GOT3 (cell line): ENCODE measurements around the gene ADH1C.
"Not testable (repeated sequence)": the region's sequence is repeated elsewhere in the genome, so short reads cannot be mapped to it uniquely, and the experiment has no call there.

Source experiments
- DNase-seq: peaks from one replicate; lab custom pipeline; 2025; ENCODE audit warnings: mixed read lengths; lab: John Stamatoyannopoulos, UW

Gene ADH1C

GRCh38 chr4:99357948-99358347 lies 5.4 kb upstream of the ADH1C start:
- no peak for DNase-seq

GRCh38 chr4:99356992-99357391 lies 4.4 kb upstream of the ADH1C start:
- no peak for DNase-seq

- not testable (repeated sequence) for DNase-seq
These were observed 3.6 kb upstream of the ADH1C start for GRCh38 chr4:99356149-99356548.

DNA sequence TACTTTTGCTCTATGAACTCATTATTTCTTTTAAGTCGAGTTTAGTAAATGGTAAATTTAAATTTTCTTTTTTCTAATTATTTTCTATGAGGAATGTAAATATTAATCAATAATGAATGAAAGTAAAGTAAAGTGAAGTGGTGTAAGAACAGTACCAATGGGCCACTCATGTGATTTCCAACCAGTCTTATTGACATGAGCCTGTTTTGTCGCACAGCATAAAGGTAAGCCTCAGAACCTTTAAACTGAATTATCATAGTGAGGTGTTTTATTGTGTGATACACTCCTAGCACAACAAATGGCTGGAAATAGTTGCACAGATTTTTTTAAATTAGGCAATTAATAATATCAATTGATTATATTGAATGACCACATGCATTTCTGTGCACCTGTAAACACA lies 1.1 kb downstream of the ADH1C start:
- DNase-seq = no peak

- no peak for DNase-seq
These were observed 3.2 kb downstream of the ADH1C start for GRCh38 chr4:99349338-99349737.

DNA sequence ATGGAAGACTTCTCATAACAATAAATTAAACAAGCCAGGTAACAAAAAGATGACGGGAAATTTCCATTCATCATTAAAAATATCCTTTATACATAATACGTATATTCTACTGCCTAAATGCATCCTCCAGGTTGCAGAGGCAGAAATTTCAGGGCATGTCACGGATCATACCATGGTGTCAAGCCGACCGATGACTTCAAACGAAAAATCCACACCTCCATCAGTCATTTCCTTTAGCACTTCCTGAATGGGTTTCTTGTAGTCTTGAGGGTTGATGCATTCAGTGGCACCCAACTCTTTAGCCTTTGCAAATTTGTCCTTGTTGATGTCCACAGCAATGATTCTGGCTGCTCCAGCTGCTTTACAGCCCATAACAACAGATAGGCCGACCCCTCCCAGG lies 9.9 kb downstream of the ADH1C start:
- DNase-seq = not testable (repeated sequence)

GRCh38 chr4:99341426-99341825 lies 11.1 kb downstream of the ADH1C start:
- no peak for DNase-seq

GRCh38 chr4:99339172-99339571 lies 13.4 kb downstream of the ADH1C start:
- DNase-seq = no peak

- no peak for DNase-seq
These were observed 16.0 kb downstream of the ADH1C start for GRCh38 chr4:99336553-99336952.

DNA sequence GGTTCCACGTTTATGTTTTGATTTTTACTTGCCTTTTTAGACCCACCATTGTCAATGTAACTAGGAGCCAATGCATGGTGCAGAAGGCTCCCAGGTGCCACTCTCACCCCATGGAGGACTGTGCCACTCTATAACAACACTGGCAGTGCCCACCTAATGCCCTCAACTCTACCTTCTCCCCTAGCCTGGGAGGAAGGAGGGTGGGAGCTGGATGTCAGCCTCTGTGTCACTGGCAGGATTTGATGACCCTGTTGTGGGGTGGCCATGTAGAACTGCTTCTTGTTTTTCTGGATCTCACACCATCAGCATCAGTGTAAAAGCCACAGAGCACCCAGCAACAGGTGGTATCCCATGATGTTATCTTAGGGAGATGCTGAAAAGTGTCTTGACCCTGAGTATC lies 17.7 kb downstream of the ADH1C start:
- DNase-seq = no peak

GRCh38 chr4:99330648-99331047 lies 21.9 kb downstream of the ADH1C start:
- DNase-seq = no peak

DNA sequence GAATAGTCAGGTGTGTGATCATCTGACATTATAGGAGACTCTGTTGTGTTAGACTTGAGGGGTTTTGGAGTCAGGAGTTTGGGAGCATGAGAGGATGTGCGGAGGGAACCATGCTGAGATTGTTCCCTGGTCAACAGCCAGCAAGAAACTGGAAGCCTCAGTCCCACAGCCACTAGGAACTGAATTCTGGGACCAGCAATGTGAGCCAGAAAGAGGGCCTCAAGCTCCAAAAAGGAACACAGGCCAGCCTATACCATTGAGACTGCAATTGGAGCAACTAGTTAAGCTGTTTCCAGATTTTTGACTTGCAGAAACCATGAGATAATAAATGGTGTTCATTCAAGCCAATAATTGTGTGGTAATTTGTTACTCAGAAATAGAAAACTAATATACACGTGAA lies 22.7 kb downstream of the ADH1C start:
- no peak for DNase-seq

DNA sequence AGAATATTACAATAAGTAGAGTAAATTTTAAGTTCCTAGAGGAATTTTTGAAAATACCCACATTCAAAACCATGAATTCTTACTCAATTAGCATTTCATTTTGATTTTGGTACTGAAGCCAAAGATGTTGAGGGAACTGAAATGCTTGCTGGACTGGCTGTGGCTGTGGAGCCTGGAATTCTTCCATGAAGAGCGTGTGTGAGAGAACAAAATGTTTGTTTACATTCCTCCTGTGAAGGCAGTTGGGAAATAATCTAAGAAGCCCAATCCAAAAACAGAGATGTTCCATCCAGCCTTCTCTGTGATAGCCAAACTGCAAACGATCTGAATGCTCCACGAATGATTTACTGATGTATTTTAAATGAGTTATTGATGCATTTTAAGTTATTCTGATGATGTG lies 27.6 kb downstream of the ADH1C start:
- DNase-seq = no peak

DNA sequence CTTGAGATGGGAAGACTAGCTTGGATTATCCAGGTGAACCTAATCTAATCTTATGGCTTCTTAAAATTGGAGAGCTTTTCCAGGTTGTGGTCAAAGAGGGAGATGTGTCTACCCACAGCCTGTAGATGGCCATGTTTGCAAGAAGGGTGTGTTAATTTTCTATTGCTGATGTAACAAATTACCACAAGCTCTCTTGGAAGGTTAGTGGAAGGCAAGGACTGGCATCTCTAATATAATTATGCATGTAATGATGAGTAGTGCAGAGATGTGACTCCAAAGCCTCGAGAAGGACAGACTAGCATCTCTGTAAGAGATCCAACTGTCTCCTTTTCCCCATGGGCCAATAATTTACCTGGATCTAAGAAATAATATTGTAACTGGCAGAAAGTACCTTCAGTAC lies 28.2 kb downstream of the ADH1C start:
- no peak for DNase-seq

DNA sequence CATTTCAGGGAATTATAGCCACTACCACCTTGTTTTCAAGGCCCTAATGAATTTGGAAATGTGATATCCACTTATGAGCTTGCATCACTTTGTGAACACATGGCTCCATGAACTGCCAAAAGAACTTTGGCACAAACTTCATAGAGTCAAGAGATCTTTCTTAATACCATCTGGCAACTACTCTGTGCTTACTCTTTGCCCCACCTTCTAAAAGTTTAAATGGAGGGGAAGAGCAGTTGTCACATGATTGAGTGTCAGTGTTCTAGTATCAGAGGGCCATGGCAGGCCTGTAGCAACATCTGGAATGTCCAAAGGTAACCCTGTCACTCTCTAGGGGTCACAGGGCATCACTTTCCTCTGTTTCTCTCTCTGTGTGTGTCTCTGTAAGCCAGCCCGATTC lies 28.8 kb downstream of the ADH1C start:
- DNase-seq = no peak

GRCh38 chr4:99321241-99322191 lies 31.0 kb downstream of the ADH1C start, which contains the start of gene ADH1B:
TSS of gene ADH1B (minus strand) at chr4:99321401. CDS start at chr4:99321331, 70 bp downstream.
- no peak for DNase-seq

GRCh38 chr4:99317811-99318210 lies 34.7 kb downstream of the ADH1C start:
- not testable (repeated sequence) for DNase-seq

DNA sequence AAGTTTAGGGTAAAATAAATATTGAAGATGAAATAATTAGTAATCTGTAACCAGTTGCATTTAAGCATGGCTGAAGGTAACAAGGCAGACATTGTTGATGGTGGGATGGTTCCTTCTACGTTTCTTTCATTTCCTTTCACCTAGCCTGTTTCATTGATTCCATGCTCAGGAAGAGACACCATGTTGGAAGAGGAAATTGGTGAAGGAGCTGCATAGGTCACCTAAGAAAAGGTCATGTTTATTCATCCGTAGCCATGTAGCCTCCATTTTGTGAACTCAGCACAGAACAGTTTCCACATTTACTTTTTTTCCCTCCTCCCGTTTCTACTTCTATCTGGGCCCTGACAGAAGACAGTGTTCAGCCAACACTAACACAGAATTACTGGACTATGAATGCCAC lies 35.2 kb downstream of the ADH1C start:
- DNase-seq = no peak

GRCh38 chr4:99315839-99316238 lies 36.7 kb downstream of the ADH1C start:
- no peak for DNase-seq

DNA sequence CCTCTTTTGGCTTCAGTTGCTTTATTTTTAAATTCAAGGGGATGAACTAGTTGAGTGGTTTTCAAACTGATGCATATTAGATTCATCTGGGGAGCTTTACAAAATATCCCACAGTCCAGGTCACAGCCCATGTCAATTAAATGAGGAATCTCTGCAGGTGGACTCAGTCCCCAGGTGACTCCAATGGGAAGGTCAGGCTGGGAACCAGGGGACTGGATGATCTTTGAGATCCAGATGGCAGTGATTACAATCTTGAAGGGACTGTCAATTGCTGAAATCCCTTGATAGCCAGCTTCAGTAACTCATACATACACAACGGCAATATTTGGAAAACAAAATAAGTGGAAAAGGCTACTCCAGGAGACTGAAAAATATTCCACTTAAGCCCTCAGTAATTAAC lies 38.3 kb downstream of the ADH1C start:
- DNase-seq = no peak

GRCh38 chr4:99310389-99310788 lies 42.2 kb downstream of the ADH1C start:
- no peak for DNase-seq

DNA sequence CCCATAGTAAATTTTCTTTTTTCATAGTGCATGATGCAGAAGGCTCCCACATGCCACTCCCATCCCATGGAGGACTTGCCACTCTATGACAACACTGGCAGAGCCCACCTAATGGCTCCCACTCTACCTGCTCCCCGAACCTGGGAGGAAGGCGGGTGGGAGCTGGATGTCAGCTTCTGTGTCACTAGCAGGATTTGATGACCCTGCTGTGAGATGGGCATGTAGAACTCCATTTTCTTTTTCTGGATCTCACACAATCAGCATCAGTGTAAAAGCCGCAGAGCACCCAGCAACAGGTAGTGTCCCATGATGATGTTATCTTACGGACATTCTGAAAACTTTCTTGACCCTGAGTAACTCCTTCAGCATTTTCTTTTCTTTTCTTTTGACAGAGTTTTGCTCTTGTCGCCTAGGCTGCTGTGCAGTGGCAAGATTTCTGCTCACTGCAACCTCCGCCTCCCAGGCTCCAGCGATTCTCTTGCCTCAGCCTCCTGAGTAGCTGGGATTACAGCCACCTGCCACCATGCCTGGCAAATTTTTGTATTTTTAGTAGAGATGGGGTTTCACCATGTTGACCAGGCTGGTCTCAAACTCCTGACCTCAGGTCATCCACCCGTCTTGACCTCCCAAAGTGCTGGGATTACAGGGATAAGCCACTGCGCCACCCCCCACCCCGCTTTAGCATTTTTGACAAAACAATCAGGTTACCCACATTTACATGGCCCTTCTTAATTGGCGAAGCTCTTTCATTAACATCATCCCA lies 46.7 kb downstream of the ADH1C start:
- DNase-seq = no peak
